Thyroid gland (tissue), 4 donors: Measurements from ENCODE around the gene NAIF1.

Experiments used
- CTCF ChIP-seq, 6 experiments: fragments of 200-600 bp in 3 of 6; fragments of 450-650 bp in 3 of 6; sonication (generic) in 3 of 6; IDR thresholded peaks; one replicate each; pipeline ENCODE4 v1.5.1; 2016 to 2019; ENCODE audit warnings: antibody characterized with exemption in 6 of 6, mild to moderate bottlenecking in 2 of 6, inconsistent platforms in 1 of 6, moderate library complexity in 1 of 6
- POLR2A ChIP-seq, 2 donors: fragments of 450-650 bp; IDR thresholded peaks; one replicate each; pipeline ENCODE4 v1.6.1; 2017; ENCODE audit warnings: antibody characterized with exemption in 2 of 2, mild to moderate bottlenecking in 2 of 2, moderate library complexity in 1 of 2

- peak in 4 of 6 experiments; percentile 8 to 37 (median 36) for TF ChIP-seq CTCF (IDR thresholded peaks at IDR 0.05)
- TF ChIP-seq POLR2A (IDR thresholded peaks at IDR 0.05): no peak
Measured at GRCh38 chr9:128103589-128103962, 36.5 kb upstream of the NAIF1 start.
